WTC11 (cell line): ENCODE measurements around the gene OPRL1. TPM values are rescaled to one million over a fixed set of nuclear protein-coding genes. Genes with fewer than 3 reads are reported as not detected.

Experiments used
- ATAC-seq: fragments of 200-7000 bp; cut with Tn5 transposase; 2 replicates; pipeline ENCODE4 v1.10.0; 2021; ENCODE audit warnings: mild to moderate bottlenecking, moderate library complexity
- CTCF ChIA-PET: fragments of 300-600 bp; sonication (Branson Sonifier 250); formaldehyde crosslinking; loops from one replicate; lab custom pipeline; 2021; ENCODE audit warnings: antibody characterized with exemption; lab: Charles Lee
- POLR2A ChIA-PET: fragments of 350-600 bp; sonication (Branson Sonifier 250); formaldehyde crosslinking; loops from one replicate; lab custom pipeline; 2021; ENCODE audit warnings: antibody characterized with exemption; lab: Charles Lee
- DNase-seq: peaks from one replicate; pipeline ENCODE4 v3.0.0; 2021; ENCODE audit warnings: low spot score
- H3K27ac Mint-ChIP-seq: 2 replicates; pipeline ENCODE4 v1.8.0; 2021; ENCODE audit warnings: mixed read lengths
- H3K27me3 Mint-ChIP-seq: 2 replicates; pipeline ENCODE4 v1.8.0; 2021; ENCODE audit warnings: low read depth, mild to moderate bottlenecking, moderate library complexity, mixed read lengths
- H3K36me3 Mint-ChIP-seq: 2 replicates; pipeline ENCODE4 v1.8.0; 2021; ENCODE audit warnings: mixed read lengths
- H3K4me1 Mint-ChIP-seq: 2 replicates; pipeline ENCODE4 v1.8.0; 2022; ENCODE audit warnings: mixed read lengths
- H3K4me3 Mint-ChIP-seq: 2 replicates; pipeline ENCODE4 v1.8.0; 2021; ENCODE audit warnings: mild to moderate bottlenecking, moderate library complexity, mixed read lengths
- H3K9me3 Mint-ChIP-seq: 2 replicates; pipeline ENCODE4 v1.8.0; 2021; ENCODE audit warnings: mixed read lengths
- CBFB ChIP-seq: sonication (generic); formaldehyde crosslinking; IDR thresholded peaks from 2 replicates; pipeline ENCODE4 v1.8.1; 2022; ENCODE audit warnings: mild to moderate bottlenecking, low read depth, missing genetic modification reagents
- ESRRA ChIP-seq: sonication (generic); formaldehyde crosslinking; IDR thresholded peaks from 2 replicates; pipeline ENCODE4 v1.8.1; 2022; ENCODE audit warnings: mild to moderate bottlenecking, missing genetic modification reagents, borderline replicate concordance
- FOXJ3 ChIP-seq: sonication (generic); formaldehyde crosslinking; IDR thresholded peaks from 2 replicates; pipeline ENCODE4 v1.9.0; 2021; ENCODE audit warnings: missing genetic modification reagents, mild to moderate bottlenecking, borderline replicate concordance
- FOXK1 ChIP-seq: sonication (generic); formaldehyde crosslinking; IDR thresholded peaks from 2 replicates; pipeline ENCODE4 v1.8.0; 2022; ENCODE audit warnings: mild to moderate bottlenecking, moderate library complexity, missing genetic modification reagents
- FOXP1 ChIP-seq: sonication (generic); formaldehyde crosslinking; IDR thresholded peaks from 2 replicates; pipeline ENCODE4 v1.8.0; 2022; ENCODE audit warnings: missing genetic modification reagents, mild to moderate bottlenecking, moderate library complexity, borderline replicate concordance
- GRHL2 ChIP-seq: fragments of 250-450 bp; sonication (Bioruptor Pico); IDR thresholded peaks from 2 replicates; pipeline ENCODE4 v1.8.0; 2022; ENCODE audit warnings: mild to moderate bottlenecking, moderate library complexity; ENCODE audit not compliant: insufficient replicate concordance, severe bottlenecking
- NFATC4 ChIP-seq: fragments of 250-450 bp; sonication (Bioruptor Pico); IDR thresholded peaks from 2 replicates; pipeline ENCODE4 v1.9.0; 2021; ENCODE audit warnings: mild to moderate bottlenecking
- NFYB ChIP-seq: sonication (generic); formaldehyde crosslinking; conservative IDR thresholded peaks from 2 replicates; pipeline ENCODE4 v1.8.0; 2022; ENCODE audit warnings: low read depth, missing genetic modification reagents
- PRRX2 ChIP-seq: fragments of 250-450 bp; sonication (Bioruptor Pico); IDR thresholded peaks from 2 replicates; pipeline ENCODE4 v1.8.0; 2021; ENCODE audit warnings: mild to moderate bottlenecking
- RORB ChIP-seq: fragments of 250-450 bp; sonication (Bioruptor Pico); IDR thresholded peaks from 2 replicates; pipeline ENCODE4 v1.9.0; 2021; ENCODE audit warnings: mild to moderate bottlenecking
- SP1 ChIP-seq: sonication (generic); formaldehyde crosslinking; conservative IDR thresholded peaks from 2 replicates; pipeline ENCODE4 v1.8.1; 2022; ENCODE audit warnings: missing genetic modification reagents
- TEAD1 ChIP-seq: sonication (generic); formaldehyde crosslinking; IDR thresholded peaks from 2 replicates; pipeline ENCODE4 v1.8.0; 2022; ENCODE audit warnings: mild to moderate bottlenecking, missing genetic modification reagents
- TEAD4 ChIP-seq: sonication (generic); formaldehyde crosslinking; IDR thresholded peaks from 2 replicates; pipeline ENCODE4 v1.8.0; 2022; ENCODE audit warnings: mild to moderate bottlenecking, missing genetic modification reagents
- ZNF423 ChIP-seq: fragments of 250-450 bp; sonication (Bioruptor Pico); IDR thresholded peaks from 2 replicates; pipeline ENCODE4 v2.1.2; 2022; ENCODE audit warnings: mild to moderate bottlenecking, moderate library complexity
- total RNA-seq: library from RNA; stranded (reverse); gene quantifications from 3 replicates; pipeline ENCODE4 v1.2.3, GENCODE V29; 2021
- TF ChIP-seq, protein P1 (sequence below): sonication (generic); formaldehyde crosslinking; IDR thresholded peaks from 2 replicates; pipeline ENCODE4 v1.8.1; 2023; ENCODE audit warnings: mild to moderate bottlenecking, missing genetic modification reagents, borderline replicate concordance
- TF ChIP-seq, protein P2 (sequence below): fragments of 250-450 bp; sonication (Bioruptor Pico); conservative IDR thresholded peaks from 2 replicates; pipeline ENCODE4 v1.9.0; 2021; ENCODE audit warnings: mild to moderate bottlenecking
- TF ChIP-seq, protein P3 (sequence below): fragments of 250-450 bp; sonication (Bioruptor Pico); IDR thresholded peaks from 2 replicates; pipeline ENCODE4 v1.9.0; 2021; ENCODE audit warnings: moderate library complexity, mild to moderate bottlenecking, inconsistent platforms, borderline replicate concordance
- TF ChIP-seq, protein P4 (sequence below): sonication (generic); formaldehyde crosslinking; IDR thresholded peaks from 2 replicates; pipeline ENCODE4 v1.8.0; 2022; ENCODE audit warnings: mild to moderate bottlenecking, missing genetic modification reagents
- TF ChIP-seq, protein P5 (sequence below): sonication (generic); formaldehyde crosslinking; IDR thresholded peaks from 2 replicates; pipeline ENCODE4 v1.8.1; 2022; ENCODE audit warnings: missing genetic modification reagents, borderline replicate concordance
- TF ChIP-seq, protein P6 (sequence below): sonication (generic); formaldehyde crosslinking; IDR thresholded peaks from 2 replicates; pipeline ENCODE4 v1.8.0; 2022; ENCODE audit warnings: mild to moderate bottlenecking, missing genetic modification reagents
- TF ChIP-seq, protein P7 (sequence below): sonication (generic); formaldehyde crosslinking; IDR thresholded peaks from 2 replicates; pipeline ENCODE4 v1.8.0; 2023; ENCODE audit warnings: missing genetic modification reagents
- TF ChIP-seq, protein P8 (sequence below): sonication (generic); formaldehyde crosslinking; IDR thresholded peaks from 2 replicates; pipeline ENCODE4 v1.8.1; 2022; ENCODE audit warnings: low read depth, missing genetic modification reagents, borderline replicate concordance
- TF ChIP-seq, protein P9 (sequence below): sonication (generic); formaldehyde crosslinking; IDR thresholded peaks from 2 replicates; pipeline ENCODE4 v1.8.1; 2022; ENCODE audit warnings: low read depth, mild to moderate bottlenecking, moderate library complexity, missing genetic modification reagents, borderline replicate concordance

OPRL1 gene
- total RNA-seq, 1 experiment from 2014 or later: 2.0 TPM

DNA sequence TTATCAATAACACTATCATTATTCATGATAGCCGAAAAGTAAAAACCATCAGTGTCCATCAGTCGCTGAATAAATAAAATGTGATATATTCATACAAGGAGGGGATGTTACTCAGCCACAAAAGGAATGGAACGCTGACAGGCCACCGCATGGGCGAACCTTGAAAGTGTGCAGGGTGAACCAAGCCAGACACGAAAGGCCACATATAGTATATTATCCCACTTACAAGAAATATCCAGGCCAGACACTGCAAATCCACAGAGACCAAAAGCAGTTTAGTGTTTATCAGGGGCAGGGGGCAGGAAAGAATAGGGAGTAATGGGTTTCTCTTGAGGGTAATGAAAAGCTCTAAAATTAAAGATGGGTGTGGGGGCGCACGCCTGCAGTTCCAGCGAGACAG is 36.1 kb upstream of the OPRL1 start (continued):
- TF ChIP-seq, protein P1, sequence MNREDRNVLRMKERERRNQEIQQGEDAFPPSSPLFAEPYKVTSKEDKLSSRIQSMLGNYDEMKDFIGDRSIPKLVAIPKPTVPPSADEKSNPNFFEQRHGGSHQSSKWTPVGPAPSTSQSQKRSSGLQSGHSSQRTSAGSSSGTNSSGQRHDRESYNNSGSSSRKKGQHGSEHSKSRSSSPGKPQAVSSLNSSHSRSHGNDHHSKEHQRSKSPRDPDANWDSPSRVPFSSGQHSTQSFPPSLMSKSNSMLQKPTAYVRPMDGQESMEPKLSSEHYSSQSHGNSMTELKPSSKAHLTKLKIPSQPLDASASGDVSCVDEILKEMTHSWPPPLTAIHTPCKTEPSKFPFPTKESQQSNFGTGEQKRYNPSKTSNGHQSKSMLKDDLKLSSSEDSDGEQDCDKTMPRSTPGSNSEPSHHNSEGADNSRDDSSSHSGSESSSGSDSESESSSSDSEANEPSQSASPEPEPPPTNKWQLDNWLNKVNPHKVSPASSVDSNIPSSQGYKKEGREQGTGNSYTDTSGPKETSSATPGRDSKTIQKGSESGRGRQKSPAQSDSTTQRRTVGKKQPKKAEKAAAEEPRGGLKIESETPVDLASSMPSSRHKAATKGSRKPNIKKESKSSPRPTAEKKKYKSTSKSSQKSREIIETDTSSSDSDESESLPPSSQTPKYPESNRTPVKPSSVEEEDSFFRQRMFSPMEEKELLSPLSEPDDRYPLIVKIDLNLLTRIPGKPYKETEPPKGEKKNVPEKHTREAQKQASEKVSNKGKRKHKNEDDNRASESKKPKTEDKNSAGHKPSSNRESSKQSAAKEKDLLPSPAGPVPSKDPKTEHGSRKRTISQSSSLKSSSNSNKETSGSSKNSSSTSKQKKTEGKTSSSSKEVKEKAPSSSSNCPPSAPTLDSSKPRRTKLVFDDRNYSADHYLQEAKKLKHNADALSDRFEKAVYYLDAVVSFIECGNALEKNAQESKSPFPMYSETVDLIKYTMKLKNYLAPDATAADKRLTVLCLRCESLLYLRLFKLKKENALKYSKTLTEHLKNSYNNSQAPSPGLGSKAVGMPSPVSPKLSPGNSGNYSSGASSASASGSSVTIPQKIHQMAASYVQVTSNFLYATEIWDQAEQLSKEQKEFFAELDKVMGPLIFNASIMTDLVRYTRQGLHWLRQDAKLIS (CRISPR knock-in tag): no peak
- TF ChIP-seq NFATC4 (CRISPR knock-in tag): no peak
- TF ChIP-seq GRHL2 (CRISPR knock-in tag): no peak
- no peak for TF ChIP-seq TEAD1 (CRISPR knock-in tag)
- TF ChIP-seq PRRX2: no peak
- TF ChIP-seq, protein P2, sequence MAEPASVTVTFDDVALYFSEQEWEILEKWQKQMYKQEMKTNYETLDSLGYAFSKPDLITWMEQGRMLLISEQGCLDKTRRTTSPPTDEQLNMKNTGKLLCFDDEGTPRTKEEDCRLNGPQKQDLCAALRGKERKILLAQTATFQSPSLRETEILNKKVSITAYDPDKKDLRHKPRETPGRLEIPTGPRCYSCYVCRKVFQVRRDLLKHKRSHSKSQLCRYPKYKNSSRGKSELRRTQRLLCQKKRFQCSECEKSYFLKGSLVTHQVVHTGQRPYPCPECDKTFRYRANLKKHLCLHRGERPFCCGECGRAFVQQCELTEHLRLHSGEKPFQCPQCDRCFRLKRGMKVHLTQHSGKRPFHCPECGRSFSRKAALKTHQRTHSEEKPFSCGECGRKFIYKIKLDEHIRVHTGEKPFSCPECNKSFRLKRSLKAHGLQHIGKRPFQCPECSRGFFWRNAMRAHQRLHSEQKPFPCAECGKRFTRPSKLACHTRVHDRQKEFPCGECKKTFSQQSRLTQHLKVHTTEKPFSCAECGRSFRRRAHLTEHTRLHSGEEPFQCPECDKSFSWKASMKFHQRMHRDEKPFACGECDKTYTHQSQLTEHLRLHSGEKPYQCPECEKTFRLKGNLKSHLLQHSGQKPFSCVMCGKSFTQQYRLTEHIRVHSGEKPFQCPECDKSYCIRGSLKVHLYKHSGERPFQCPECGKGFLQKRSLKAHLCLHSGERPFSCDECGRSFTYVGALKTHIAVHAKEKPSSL (CRISPR knock-in tag): no peak
- TF ChIP-seq RORB (CRISPR knock-in tag): no peak
- no peak for TF ChIP-seq ESRRA (CRISPR knock-in tag)
- TF ChIP-seq, protein P3, sequence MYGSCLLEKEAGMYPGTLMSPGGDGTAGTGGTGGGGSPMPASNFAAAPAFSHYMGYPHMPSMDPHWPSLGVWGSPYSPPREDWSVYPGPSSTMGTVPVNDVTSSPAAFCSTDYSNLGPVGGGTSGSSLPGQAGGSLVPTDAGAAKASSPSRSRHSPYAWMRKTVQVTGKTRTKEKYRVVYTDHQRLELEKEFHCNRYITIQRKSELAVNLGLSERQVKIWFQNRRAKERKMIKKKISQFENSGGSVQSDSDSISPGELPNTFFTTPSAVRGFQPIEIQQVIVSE (CRISPR knock-in tag): no peak
- no peak for TF ChIP-seq TEAD4
- TF ChIP-seq, protein P4, sequence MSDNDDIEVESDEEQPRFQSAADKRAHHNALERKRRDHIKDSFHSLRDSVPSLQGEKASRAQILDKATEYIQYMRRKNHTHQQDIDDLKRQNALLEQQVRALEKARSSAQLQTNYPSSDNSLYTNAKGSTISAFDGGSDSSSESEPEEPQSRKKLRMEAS (CRISPR knock-in tag): no peak

DNA sequence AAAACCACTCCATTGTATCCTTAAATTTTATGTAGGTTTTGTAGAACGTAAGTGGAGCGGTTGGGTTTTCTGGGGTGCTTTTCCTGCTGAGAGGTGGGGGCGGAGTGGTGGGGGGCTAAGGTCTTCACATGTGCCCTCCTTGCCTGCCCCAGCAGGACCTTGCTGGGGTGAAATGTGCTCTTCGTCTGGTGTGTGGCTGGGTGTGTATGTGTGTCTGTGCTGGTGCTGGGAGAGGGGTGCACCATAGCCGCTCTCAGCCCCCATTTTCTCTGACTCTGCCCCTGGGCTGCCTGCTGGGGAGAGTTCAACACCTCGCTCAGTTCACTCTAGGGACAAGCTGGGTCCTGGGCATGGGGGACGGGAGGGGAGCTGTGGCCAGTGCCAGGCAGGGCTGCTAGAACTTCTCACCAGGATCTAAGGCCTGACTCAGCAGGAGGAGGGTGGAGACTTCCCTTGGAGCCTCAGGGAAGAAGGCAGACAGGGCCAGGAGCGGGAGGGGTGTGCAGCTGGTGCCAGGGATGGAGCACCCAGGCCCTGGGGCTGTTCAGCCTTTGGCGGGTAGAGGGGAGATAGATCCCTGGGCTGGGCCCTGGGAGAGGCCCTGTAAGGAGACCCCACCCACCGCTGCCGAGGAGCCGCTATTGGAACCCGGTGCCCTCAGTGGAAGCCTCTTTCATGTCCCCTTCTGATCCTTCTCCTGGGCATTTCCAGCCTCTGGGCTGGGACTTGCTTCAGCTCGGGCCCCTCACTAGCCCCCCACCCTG is 35.2 kb upstream of the OPRL1 start:
- Mint-ChIP-seq H3K9me3 (no peaks in the 10 kb centered on the region), H3K27me3 (peaks cover 84% of the 10 kb centered on the region)
- POLR2A ChIA-PET: no interaction called here
- TF ChIP-seq SP1 (CRISPR knock-in tag): no peak
- TF ChIP-seq, protein P5, sequence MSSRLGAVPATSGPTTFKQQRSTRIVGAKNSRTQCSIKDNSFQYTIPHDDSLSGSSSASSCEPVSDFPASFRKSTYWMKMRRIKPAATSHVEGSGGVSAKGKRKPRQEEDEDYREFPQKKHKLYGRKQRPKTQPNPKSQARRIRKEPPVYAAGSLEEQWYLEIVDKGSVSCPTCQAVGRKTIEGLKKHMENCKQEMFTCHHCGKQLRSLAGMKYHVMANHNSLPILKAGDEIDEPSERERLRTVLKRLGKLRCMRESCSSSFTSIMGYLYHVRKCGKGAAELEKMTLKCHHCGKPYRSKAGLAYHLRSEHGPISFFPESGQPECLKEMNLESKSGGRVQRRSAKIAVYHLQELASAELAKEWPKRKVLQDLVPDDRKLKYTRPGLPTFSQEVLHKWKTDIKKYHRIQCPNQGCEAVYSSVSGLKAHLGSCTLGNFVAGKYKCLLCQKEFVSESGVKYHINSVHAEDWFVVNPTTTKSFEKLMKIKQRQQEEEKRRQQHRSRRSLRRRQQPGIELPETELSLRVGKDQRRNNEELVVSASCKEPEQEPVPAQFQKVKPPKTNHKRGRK (CRISPR knock-in tag): no peak
- TF ChIP-seq, protein P6, sequence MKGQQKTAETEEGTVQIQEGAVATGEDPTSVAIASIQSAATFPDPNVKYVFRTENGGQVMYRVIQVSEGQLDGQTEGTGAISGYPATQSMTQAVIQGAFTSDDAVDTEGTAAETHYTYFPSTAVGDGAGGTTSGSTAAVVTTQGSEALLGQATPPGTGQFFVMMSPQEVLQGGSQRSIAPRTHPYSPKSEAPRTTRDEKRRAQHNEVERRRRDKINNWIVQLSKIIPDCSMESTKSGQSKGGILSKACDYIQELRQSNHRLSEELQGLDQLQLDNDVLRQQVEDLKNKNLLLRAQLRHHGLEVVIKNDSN (CRISPR knock-in tag): no peak
- TF ChIP-seq FOXP1 (CRISPR knock-in tag): no peak
- TF ChIP-seq, protein P7, sequence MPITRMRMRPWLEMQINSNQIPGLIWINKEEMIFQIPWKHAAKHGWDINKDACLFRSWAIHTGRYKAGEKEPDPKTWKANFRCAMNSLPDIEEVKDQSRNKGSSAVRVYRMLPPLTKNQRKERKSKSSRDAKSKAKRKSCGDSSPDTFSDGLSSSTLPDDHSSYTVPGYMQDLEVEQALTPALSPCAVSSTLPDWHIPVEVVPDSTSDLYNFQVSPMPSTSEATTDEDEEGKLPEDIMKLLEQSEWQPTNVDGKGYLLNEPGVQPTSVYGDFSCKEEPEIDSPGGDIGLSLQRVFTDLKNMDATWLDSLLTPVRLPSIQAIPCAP (CRISPR knock-in tag): no peak
- no peak for TF ChIP-seq FOXK1 (CRISPR knock-in tag)
- TF ChIP-seq ZNF423 (CRISPR knock-in tag): no peak
- no peak for TF ChIP-seq FOXJ3 (CRISPR knock-in tag)
- TF ChIP-seq, protein P8, sequence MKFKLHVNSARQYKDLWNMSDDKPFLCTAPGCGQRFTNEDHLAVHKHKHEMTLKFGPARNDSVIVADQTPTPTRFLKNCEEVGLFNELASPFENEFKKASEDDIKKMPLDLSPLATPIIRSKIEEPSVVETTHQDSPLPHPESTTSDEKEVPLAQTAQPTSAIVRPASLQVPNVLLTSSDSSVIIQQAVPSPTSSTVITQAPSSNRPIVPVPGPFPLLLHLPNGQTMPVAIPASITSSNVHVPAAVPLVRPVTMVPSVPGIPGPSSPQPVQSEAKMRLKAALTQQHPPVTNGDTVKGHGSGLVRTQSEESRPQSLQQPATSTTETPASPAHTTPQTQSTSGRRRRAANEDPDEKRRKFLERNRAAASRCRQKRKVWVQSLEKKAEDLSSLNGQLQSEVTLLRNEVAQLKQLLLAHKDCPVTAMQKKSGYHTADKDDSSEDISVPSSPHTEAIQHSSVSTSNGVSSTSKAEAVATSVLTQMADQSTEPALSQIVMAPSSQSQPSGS (CRISPR knock-in tag): no peak
- TF ChIP-seq CBFB (CRISPR knock-in tag): no peak
- TF ChIP-seq, protein P9, sequence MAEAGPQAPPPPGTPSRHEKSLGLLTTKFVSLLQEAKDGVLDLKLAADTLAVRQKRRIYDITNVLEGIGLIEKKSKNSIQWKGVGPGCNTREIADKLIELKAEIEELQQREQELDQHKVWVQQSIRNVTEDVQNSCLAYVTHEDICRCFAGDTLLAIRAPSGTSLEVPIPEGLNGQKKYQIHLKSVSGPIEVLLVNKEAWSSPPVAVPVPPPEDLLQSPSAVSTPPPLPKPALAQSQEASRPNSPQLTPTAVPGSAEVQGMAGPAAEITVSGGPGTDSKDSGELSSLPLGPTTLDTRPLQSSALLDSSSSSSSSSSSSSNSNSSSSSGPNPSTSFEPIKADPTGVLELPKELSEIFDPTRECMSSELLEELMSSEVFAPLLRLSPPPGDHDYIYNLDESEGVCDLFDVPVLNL: no peak
- no peak for TF ChIP-seq NFYB (CRISPR knock-in tag)
- no peak for TF ChIP-seq PRRX2

More for the DNA sequence above, 35.2 kb upstream of the OPRL1 start:
- ATAC-seq (no peak), DNase-seq (no peak)
- CTCF ChIA-PET: interaction anchor here (1.0 to 2.5 kb wide), 5 partner anchors 10 to 76 kb away, joined by 3 to 16 read pairs (median 5); no protein-coding TSS in a partner anchor
- no peak overlapping the region for H3K27ac Mint-ChIP-seq
- peaks cover 25% of the 10 kb centered on the region for H3K4me1 Mint-ChIP-seq
- H3K36me3 Mint-ChIP-seq: no peaks in the 10 kb centered on the region
- no peak overlapping the region for H3K4me3 Mint-ChIP-seq
